SK-N-SH treated with all-trans-retinoic acid at 6 μM for 48 hours (cell line): Measurements from ENCODE around the gene TNNI3K.

Experiments used
- ATAC-seq: fragments of 200-7000 bp; cut with Tn5 transposase; 3 replicates; pipeline ENCODE4 v1.9.1; 2020; ENCODE audit warnings: mild to moderate bottlenecking, moderate library complexity
- ARNTL ChIP-seq: fragments of 450-650 bp; formaldehyde crosslinking; IDR thresholded peaks from 2 replicates; pipeline ENCODE4 v1.5.0; 2020; ENCODE audit warnings: low read depth, mild to moderate bottlenecking, moderate library complexity, borderline replicate concordance
- BACH2 ChIP-seq: fragments of 250-450 bp; sonication (Bioruptor Pico); IDR thresholded peaks from 2 replicates; pipeline ENCODE4 v1.9.0; 2021; ENCODE audit warnings: mild to moderate bottlenecking, borderline replicate concordance
- CREB5 ChIP-seq: fragments of 250-450 bp; sonication (Bioruptor Pico); IDR thresholded peaks from 2 replicates; pipeline ENCODE4 v1.5.1; 2020; ENCODE audit warnings: low read depth, mild to moderate bottlenecking, moderate library complexity
- CSRNP3 ChIP-seq: fragments of 250-450 bp; sonication (Bioruptor Pico); IDR thresholded peaks from 2 replicates; pipeline ENCODE4 v1.5.1; 2021; ENCODE audit warnings: mild to moderate bottlenecking, moderate library complexity
- ESRRG ChIP-seq: fragments of 250-450 bp; sonication (Bioruptor Pico); IDR thresholded peaks from 2 replicates; pipeline ENCODE4 v1.6.1; 2021; ENCODE audit warnings: mild to moderate bottlenecking
- GLIS3 ChIP-seq: fragments of 250-450 bp; sonication (Bioruptor Pico); IDR thresholded peaks from 2 replicates; pipeline ENCODE4 v1.5.0; 2020; ENCODE audit warnings: mild to moderate bottlenecking, moderate library complexity
- ISL1 ChIP-seq: fragments of 250-450 bp; sonication (Bioruptor Pico); IDR thresholded peaks from 2 replicates; pipeline ENCODE4 v2.1.2; 2022; ENCODE audit warnings: mild to moderate bottlenecking, moderate library complexity
- POU6F1 ChIP-seq: fragments of 250-450 bp; sonication (Bioruptor Pico); IDR thresholded peaks from 2 replicates; pipeline ENCODE4 v1.8.0; 2021; ENCODE audit warnings: low read depth, mild to moderate bottlenecking, moderate library complexity, borderline replicate concordance
- PPARA ChIP-seq: fragments of 250-450 bp; sonication (Bioruptor Pico); IDR thresholded peaks from 2 replicates; pipeline ENCODE4 v1.5.0; 2020; ENCODE audit warnings: mild to moderate bottlenecking, borderline replicate concordance
- RARB ChIP-seq: fragments of 250-450 bp; sonication (Bioruptor Pico); IDR thresholded peaks from 2 replicates; pipeline ENCODE4 v1.8.0; 2021; ENCODE audit warnings: mild to moderate bottlenecking, moderate library complexity
- SNAI2 ChIP-seq: fragments of 250-450 bp; sonication (Bioruptor Pico); IDR thresholded peaks from 2 replicates; pipeline ENCODE4 v1.5.0; 2020; ENCODE audit warnings: mild to moderate bottlenecking, moderate library complexity
- TCF4 ChIP-seq: fragments of 250-450 bp; sonication (Bioruptor Pico); IDR thresholded peaks from 2 replicates; pipeline ENCODE4 v1.8.0; 2021; ENCODE audit warnings: mild to moderate bottlenecking, moderate library complexity, borderline replicate concordance
- TOX ChIP-seq: fragments of 250-450 bp; sonication (Bioruptor Pico); IDR thresholded peaks from 2 replicates; pipeline ENCODE4 v1.8.0; 2021; ENCODE audit warnings: mild to moderate bottlenecking, moderate library complexity, borderline replicate concordance
- TSHZ2 ChIP-seq: fragments of 250-450 bp; sonication (Bioruptor Pico); IDR thresholded peaks from 2 replicates; pipeline ENCODE4 v1.5.0; 2020; ENCODE audit warnings: mild to moderate bottlenecking, moderate library complexity
- ZC3H10 ChIP-seq: fragments of 250-450 bp; sonication (Bioruptor Pico); IDR thresholded peaks from 2 replicates; pipeline ENCODE4 v1.5.1; 2021; ENCODE audit warnings: mild to moderate bottlenecking, moderate library complexity
- ZFP3 ChIP-seq: fragments of 250-450 bp; sonication (Bioruptor Pico); IDR thresholded peaks from 2 replicates; pipeline ENCODE4 v1.5.0; 2020; ENCODE audit warnings: mild to moderate bottlenecking, moderate library complexity
- ZFP30 ChIP-seq: fragments of 450-650 bp; formaldehyde crosslinking; IDR thresholded peaks from 2 replicates; pipeline ENCODE4 v1.5.0; 2022; ENCODE audit warnings: mild to moderate bottlenecking, moderate library complexity
- ZNF565 ChIP-seq: fragments of 450-650 bp; formaldehyde crosslinking; conservative IDR thresholded peaks from 2 replicates; pipeline ENCODE4 v1.5.0; 2020; ENCODE audit warnings: low read depth, mild to moderate bottlenecking, moderate library complexity
- ZNF70 ChIP-seq: fragments of 450-650 bp; formaldehyde crosslinking; IDR thresholded peaks from 2 replicates; pipeline ENCODE4 v1.5.0; 2020; ENCODE audit warnings: mild to moderate bottlenecking, moderate library complexity
- ZNF8 ChIP-seq: fragments of 450-650 bp; formaldehyde crosslinking; IDR thresholded peaks from 2 replicates; pipeline ENCODE4 v1.5.0; 2020; ENCODE audit warnings: mild to moderate bottlenecking, moderate library complexity

TNNI3K gene

DNA sequence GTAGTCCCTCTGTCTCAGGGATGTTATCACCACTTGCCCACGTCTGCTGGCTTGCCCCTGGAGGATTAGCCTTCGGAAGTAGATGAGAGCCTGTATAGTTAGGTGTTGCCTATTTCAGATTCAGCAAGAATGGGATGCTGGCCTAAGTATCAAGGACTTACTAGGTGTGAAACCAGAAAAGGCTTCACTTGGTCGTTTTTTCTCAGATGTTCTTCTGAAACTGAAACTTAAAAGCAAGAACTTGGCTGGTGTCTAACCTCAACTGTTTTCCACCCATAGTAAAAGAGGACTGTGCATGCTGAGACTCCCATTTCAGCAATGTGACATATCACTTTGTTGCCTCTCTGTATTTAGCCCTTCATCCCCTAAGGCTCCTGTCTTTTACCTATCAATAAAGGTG lies 344.2 kb downstream of the TNNI3K start:
- TF ChIP-seq ZNF70 (CRISPR knock-in tag) (no peak), POU6F1 (CRISPR knock-in tag) (no peak)
- ATAC-seq = no peak

DNA sequence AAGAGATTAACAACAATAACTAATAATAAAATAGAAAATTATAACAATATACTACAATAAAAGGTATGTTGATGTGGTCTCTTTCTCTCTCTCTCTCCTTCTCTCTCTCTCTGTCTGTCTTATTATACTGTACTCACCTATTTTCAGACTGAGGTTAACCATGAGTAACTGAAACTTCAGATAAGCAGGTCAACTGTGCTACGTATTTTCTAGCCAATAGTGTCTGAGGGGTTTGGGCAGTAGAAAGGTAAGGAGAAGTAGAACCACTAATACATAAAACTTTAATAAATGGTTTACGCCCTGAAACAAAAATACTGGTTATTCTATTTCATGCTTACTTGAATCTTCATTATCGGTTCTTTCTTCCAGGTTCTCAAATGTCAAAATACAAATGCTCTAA lies 348.2 kb downstream of the TNNI3K start:
- no peak for ATAC-seq
- TF ChIP-seq TCF4 (CRISPR knock-in tag) = no peak
- TF ChIP-seq PPARA (CRISPR knock-in tag) = no peak
- TF ChIP-seq RARB (CRISPR knock-in tag) = no peak
- TF ChIP-seq ZNF8 (CRISPR knock-in tag) = no peak
- TF ChIP-seq BACH2 (CRISPR knock-in tag) = no peak

GRCh38 chr1:74584185-74584584 lies 349.0 kb downstream of the TNNI3K start:
- ATAC-seq = no peak
- TF ChIP-seq ISL1 (CRISPR knock-in tag) (no peak), TCF4 (CRISPR knock-in tag) (no peak), CREB5 (CRISPR knock-in tag) (no peak), ZFP3 (CRISPR knock-in tag) (no peak), BACH2 (CRISPR knock-in tag) (no peak), TOX (CRISPR knock-in tag) (no peak), CSRNP3 (no peak), ZFP30 (CRISPR knock-in tag) (no peak)
- TF ChIP-seq, all 23 proteins: peak for 0

GRCh38 chr1:74586253-74586897 lies 351.2 kb downstream of the TNNI3K start:
- TF ChIP-seq ISL1 (CRISPR knock-in tag) (no peak), ZNF565 (CRISPR knock-in tag) (no peak), CSRNP3 (no peak), CREB5 (CRISPR knock-in tag) (no peak), TOX (CRISPR knock-in tag) (no peak), ZC3H10 (no peak), POU6F1 (CRISPR knock-in tag) (no peak), ARNTL (CRISPR knock-in tag) (no peak), ZNF70 (CRISPR knock-in tag) (no peak), GLIS3 (no peak), BACH2 (CRISPR knock-in tag) (no peak), TSHZ2 (CRISPR knock-in tag) (no peak), RARB (CRISPR knock-in tag) (no peak), ZFP30 (CRISPR knock-in tag) (no peak), SNAI2 (no peak), TCF4 (CRISPR knock-in tag) (no peak), ESRRG (CRISPR knock-in tag) (no peak)
- no peak for ATAC-seq
